Gastroesophageal sphincter (tissue), 3 donors: ENCODE measurements around the gene SLC37A1.

ENCODE experiments used
- CTCF ChIP-seq, 4 experiments: fragments of 200-600 bp in 2 of 4; fragments of 450-650 bp in 2 of 4; sonication (generic) in 1 of 4; IDR thresholded peaks; one replicate each; pipeline ENCODE4 v1.5.1; 2017 to 2019; ENCODE audit warnings: antibody characterized with exemption in 4 of 4, mild to moderate bottlenecking in 2 of 4, moderate library complexity in 2 of 4
- POLR2A ChIP-seq, 2 donors: fragments of 450-650 bp; IDR thresholded peaks; one replicate each; pipeline ENCODE4 v1.6.1; 2017; ENCODE audit warnings: antibody characterized with exemption in 2 of 2, mild to moderate bottlenecking in 2 of 2, moderate library complexity in 1 of 2
- POLR2AphosphoS5 ChIP-seq: sonication (generic); formaldehyde crosslinking; IDR thresholded peaks from one replicate; pipeline ENCODE4 v1.6.1; 2017; ENCODE audit warnings: antibody characterized with exemption

- no peak for TF ChIP-seq CTCF (IDR thresholded peaks at IDR 0.05)
- no peak for TF ChIP-seq POLR2A (IDR thresholded peaks at IDR 0.05)
- no peak for TF ChIP-seq POLR2AphosphoS5
These were observed 107.6 kb downstream of the SLC37A1 start for GRCh38 chr21:42621166-42621818.
